Kidney (tissue), 14 donors: ENCODE measurements around the gene ADAMTSL2. TPM values are rescaled to one million over a fixed set of nuclear protein-coding genes. Genes with fewer than 3 reads are reported as not detected.

ENCODE experiments used
- DNase-seq, 5 donors: peaks; one replicate each; pipeline ENCODE4 v3.0.0-alpha.2; 2013 to 2020
- FAIRE-seq: peaks from 2 replicates; lab custom pipeline; 2012; peaks lifted over from hg19 to GRCh38; lab: Jason Lieb, UNC
- H3K27ac ChIP-seq, 2 donors: one replicate each; pipeline ENCODE4 v1.7.0; 2013; ENCODE audit warnings: low read depth in 2 of 2, low read length in 2 of 2, inconsistent platforms in 1 of 2
- H3K27me3 ChIP-seq: one replicate; pipeline ENCODE4 v1.7.1; 2013; ENCODE audit warnings: low read length, inconsistent platforms; ENCODE audit not compliant: control insufficient read depth, insufficient read depth
- H3K36me3 ChIP-seq, 3 donors: one replicate each; pipeline versions ENCODE4 v1.7.0 to v1.7.1; 2013; ENCODE audit warnings: low read length in 3 of 3, control low read depth in 1 of 3, inconsistent platforms in 1 of 3; ENCODE audit not compliant: insufficient read depth in 3 of 3, control insufficient read depth in 2 of 3
- H3K4me1 ChIP-seq, 3 donors: one replicate each; pipeline versions ENCODE4 v1.7.0 to v1.7.1; 2013; ENCODE audit warnings: low read length in 3 of 3, inconsistent platforms in 1 of 3, low read depth in 1 of 3; ENCODE audit not compliant: control insufficient read depth in 2 of 3, insufficient read depth in 2 of 3
- H3K4me3 ChIP-seq, 3 donors: one replicate each; pipeline versions ENCODE4 v1.7.0 to v1.8.1; 2013; ENCODE audit warnings: low read length in 3 of 3, control low read depth in 1 of 3, inconsistent platforms in 1 of 3
- H3K9ac ChIP-seq, 3 donors: one replicate each; pipeline versions ENCODE4 v1.7.0 to v1.7.1; 2013; ENCODE audit warnings: low read length in 3 of 3, control low read depth in 1 of 3, inconsistent platforms in 1 of 3
- H3K9me3 ChIP-seq, 3 donors: one replicate each; pipeline versions ENCODE4 v1.7.0 to v1.7.1; 2013; ENCODE audit warnings: low read length in 3 of 3, control low read depth in 1 of 3, inconsistent platforms in 1 of 3; ENCODE audit not compliant: control insufficient read depth in 2 of 3, insufficient read depth in 1 of 3
- CTCF ChIP-seq: IDR thresholded peaks from 3 replicates; pipeline ENCODE4 v1.5.1; 2012; ENCODE audit warnings: mild to moderate bottlenecking, moderate library complexity, borderline replicate concordance; ENCODE audit not compliant: insufficient read depth; ENCODE audit errors: extremely low read depth
- intact Hi-C: fragments of 100-400 bp; cut with DNase I; formaldehyde crosslinking; loops from one replicate; pipeline ENCODE4 v1.11.1; 2022
- polyA plus RNA-seq: library from polyadenylated mRNA; stranded (reverse); fragments of 350-450 nt; fragmentation: Illumina TruSeq; extraction: RNeasy Lipid Tissue Mini Kit (QIAGEN cat#74804); gene quantifications from one replicate; pipeline ENCODE4 v1.2.3, GENCODE V29; 2014; ENCODE audit warnings: low read depth, low replicate concordance; ENCODE audit not compliant: insufficient read depth
- total RNA-seq: library from RNA; stranded (reverse); fragmentation: NEBNext Ultra II Directional; extraction: Animal tissue kit (Norgen Biotek cat#: 25700); gene quantifications from one replicate; pipeline ENCODE4 v1.2.1, GENCODE V29; 2021
- donor health status: control.
- donor health status: control.
- donor health status: control.
- donor health status: control.
- donor health status: control.
- donor health status: DM: yes; HTN: yes; CAD: no.
- donor health status: Normal renal cell carcinoma (clear cell type).

ADAMTSL2 gene
- total and polyA plus RNA-seq, 2 donors from 2014 or later, result 20.0 to 32.1 TPM

- DNase-seq (no peak), FAIRE-seq (no peak)
- intact Hi-C loops, result no loop called here
- peaks cover 0 to 17% (median 4%) of the 10 kb centered on the region in 3 donors for H3K9me3 ChIP-seq
- no peak overlapping the region for H3K27ac ChIP-seq
- no peak overlapping the region for H3K4me3 ChIP-seq
- H3K36me3 ChIP-seq, result no peaks in the 10 kb centered on the region
- H3K27me3 ChIP-seq, result no peaks in the 10 kb centered on the region
- H3K9ac ChIP-seq, result no peak overlapping the region
- H3K4me1 ChIP-seq, result no peaks in the 10 kb centered on the region
- no peak for TF ChIP-seq CTCF
Observed at GRCh38 chr9:133597316-133597957, 62.9 kb downstream of the ADAMTSL2 start.

- H3K27ac ChIP-seq, result no peak overlapping the region
- no peak for TF ChIP-seq CTCF
- DNase-seq, result no peak
- no peaks in the 10 kb centered on the region for H3K27me3 ChIP-seq
- H3K9me3 ChIP-seq, result peaks cover 0 to 17% (median 4%) of the 10 kb centered on the region in 3 donors
- no peak overlapping the region for H3K9ac ChIP-seq
- no peaks in the 10 kb centered on the region for H3K36me3 ChIP-seq
- H3K4me1 ChIP-seq, result no peaks in the 10 kb centered on the region
- FAIRE-seq, result no peak
- intact Hi-C loops, result no loop called here
- no peak overlapping the region for H3K4me3 ChIP-seq
Observed at GRCh38 chr9:133598978-133599377, 64.5 kb downstream of the ADAMTSL2 start.

- TF ChIP-seq CTCF, result no peak
- H3K4me3 ChIP-seq, result no peak overlapping the region
- no peaks in the 10 kb centered on the region for H3K36me3 ChIP-seq
- intact Hi-C loops, result no loop called here
- H3K4me1 ChIP-seq, result no peaks in the 10 kb centered on the region
- peaks cover 0 to 17% (median 4%) of the 10 kb centered on the region in 3 donors for H3K9me3 ChIP-seq
- FAIRE-seq (no peak), DNase-seq (peak in 1 of 5 donors; percentile 0)
- H3K9ac ChIP-seq, result no peak overlapping the region
- no peaks in the 10 kb centered on the region for H3K27me3 ChIP-seq
- no peak overlapping the region for H3K27ac ChIP-seq
Observed at GRCh38 chr9:133599470-133600173, 65.1 kb downstream of the ADAMTSL2 start.
